ENCODE results near the gene NEXN. TPM values are rescaled to one million over a fixed set of nuclear protein-coding genes. Genes with fewer than 3 reads are reported as not detected.

The NEXN gene
- total RNA-seq, 2 donors from 2014 or later, result 111 to 202 TPM

DNA sequence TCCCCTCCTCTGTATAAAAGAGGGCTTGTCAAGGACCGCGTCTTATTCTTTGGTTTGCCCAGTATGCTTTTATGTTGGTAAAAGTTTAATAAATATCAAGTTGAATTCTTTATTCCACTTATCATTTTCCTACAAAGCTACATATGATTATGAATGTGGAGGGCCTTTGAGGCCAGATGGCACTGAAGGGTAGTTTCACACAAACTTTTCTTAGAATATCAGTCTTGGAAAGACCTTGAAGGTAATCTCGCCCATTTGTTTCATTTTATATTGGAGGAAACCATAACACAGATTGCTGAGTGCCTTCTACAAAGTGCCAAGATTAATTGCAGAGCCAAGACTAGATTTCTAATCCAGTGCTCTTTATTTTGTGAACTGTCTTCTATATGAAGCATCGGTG lies 96.2 kb downstream of the NEXN start:
- intact Hi-C loops (cut with DNase I), result no loop called here
- no peak for DNase-seq (ENCODE audit: low spot score)

DNA sequence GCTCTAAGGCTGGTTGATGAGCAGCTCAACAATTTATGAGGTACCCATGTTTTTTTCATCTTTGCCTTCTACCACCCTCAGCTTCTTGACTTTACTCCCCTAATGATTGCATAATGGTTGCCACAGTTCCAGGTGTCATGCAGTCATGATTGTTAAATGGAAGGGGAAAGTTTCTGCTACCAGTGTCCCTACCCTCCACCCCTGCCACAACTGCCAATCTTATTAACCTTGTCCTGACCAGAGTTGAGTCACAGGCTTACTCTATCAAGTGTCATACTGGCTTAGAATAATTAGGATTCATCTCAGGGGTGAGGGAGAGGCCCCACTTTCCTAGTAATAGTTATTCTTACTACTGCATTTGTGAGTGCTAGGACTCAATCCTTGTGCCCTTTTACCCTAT lies 98.4 kb downstream of the NEXN start:
- intact Hi-C loops (cut with DNase I), result no loop called here
- DNase-seq (ENCODE audit: low spot score), result no peak

DNA sequence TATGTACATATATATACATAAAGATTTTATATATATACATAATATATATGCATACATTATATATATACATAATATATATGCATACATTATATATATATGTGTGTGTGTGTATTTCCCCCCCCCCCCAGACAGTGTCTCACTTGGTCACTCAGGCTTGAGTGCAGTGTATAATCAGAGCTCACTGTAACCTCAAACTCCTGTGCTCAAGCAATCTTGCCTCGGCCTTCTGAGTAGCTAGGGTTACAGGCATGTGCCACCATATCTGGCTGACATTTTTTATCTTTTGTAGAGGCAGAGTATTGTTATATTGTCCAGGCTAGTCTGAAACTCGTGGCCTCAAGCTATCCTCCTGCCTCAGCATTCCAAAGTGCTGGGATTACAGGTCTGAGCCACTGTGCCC lies 99.5 kb downstream of the NEXN start:
- intact Hi-C loops (cut with DNase I), result no loop called here
- DNase-seq (ENCODE audit: low spot score), result no peak

DNA sequence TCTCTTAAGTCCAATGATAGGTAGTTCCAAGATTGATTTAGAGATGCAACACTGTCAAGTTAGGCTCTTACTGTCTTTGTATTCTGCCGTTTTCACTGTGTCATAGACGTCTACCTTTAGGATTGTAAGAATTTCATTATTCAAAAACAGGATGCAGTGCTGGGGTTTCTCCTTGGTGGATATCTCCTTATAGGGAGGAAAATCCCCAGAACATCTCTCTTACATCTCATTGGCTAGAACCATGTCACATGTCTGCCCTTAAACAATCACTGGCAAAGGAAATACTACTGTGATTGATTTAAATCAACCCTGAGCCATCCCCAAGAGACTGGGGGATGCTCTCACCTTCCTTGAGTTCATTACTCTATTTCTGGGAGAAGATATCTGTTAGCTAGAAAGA lies 101.3 kb downstream of the NEXN start:
- intact Hi-C loops (cut with DNase I), result no loop called here
- no peak for DNase-seq (ENCODE audit: low spot score)

DNA sequence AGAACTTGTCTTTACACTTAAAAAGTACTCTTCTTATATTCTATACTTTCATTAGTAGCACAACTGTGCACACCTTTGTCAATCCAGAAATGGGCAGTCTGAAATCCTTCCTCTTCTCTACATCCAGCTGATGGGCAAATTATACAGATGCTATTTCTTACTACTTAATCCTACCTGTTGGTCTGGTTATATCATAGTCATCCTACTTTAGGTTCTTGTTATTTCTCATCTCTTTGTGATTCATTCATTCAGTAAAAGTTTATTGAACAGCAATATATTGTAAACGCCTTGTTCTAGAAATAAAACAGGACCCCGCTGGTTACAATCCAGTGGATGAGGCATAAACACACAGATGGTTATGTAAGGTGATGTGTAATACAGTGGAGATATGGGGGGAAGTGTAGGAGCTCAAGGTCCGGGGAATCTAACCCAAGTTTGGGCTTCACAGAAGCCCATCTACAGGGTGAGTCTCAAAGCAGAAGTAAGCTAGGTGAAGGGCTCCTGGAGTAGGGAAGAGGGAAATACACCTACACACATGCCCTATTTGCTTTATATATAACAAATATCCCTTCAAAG lies 102.3 kb downstream of the NEXN start:
- intact Hi-C loops (cut with DNase I), result no loop called here
- no peak for DNase-seq (ENCODE audit: low spot score)

DNA sequence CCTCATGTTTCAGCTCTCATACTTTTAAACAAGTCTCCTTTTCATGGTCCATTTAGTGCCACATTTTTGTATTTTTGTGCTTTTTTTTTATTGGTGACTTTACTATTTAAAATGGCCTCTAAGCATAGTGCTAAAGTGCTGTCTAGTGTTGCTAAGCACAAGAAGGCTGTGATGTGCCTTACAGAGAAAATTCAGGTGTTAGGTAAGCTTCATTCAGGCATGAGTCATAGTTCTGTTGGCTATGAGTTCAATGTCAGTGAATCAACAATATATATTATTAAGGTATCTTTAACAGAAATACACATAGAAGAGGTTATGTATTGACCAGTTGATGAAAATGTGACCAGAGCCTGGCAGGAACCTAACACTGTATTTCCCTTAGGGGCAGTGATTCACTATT lies 103.2 kb downstream of the NEXN start:
- DNase-seq (ENCODE audit: low spot score), result no peak
- intact Hi-C loops (cut with DNase I), result no loop called here

Other genes starting within 250 kb of the NEXN start
- gene ZZZ3, start 206.0 kb upstream of the NEXN start, total RNA-seq, result 10 to 100 TPM; 39.0 to 42.3 TPM
- gene USP33, start 128.8 kb upstream of the NEXN start, total RNA-seq, result 10 to 100 TPM; 61.5 to 64.9 TPM
- 10 to 100 TPM; 16.7 to 20.4 TPM for gene MIGA1, start 109.0 kb upstream of the NEXN start, total RNA-seq
- 10 to 100 TPM; 90.7 to 99.3 TPM for gene FUBP1, start 90.4 kb downstream of the NEXN start, total RNA-seq
- gene DNAJB4, start 116.3 kb downstream of the NEXN start, total RNA-seq, result 100 to 1,000 TPM in 1 of 2 donors, 10 to 100 TPM in 1; 77.3 to 229 TPM
- gene GIPC2, start 157.3 kb downstream of the NEXN start, total RNA-seq, result 1 to 10 TPM; 3.0 to 8.4 TPM